GM13976 (cell line): ENCODE data around the gene KRTAP12-2.
"Not testable (repeated sequence)": the region's sequence is repeated elsewhere in the genome, so short reads cannot be mapped to it uniquely, and the experiment has no call there.

Experiments used
- DNase-seq: peaks from one replicate; pipeline ENCODE4 v3.0.0; 2012; ENCODE audit warnings: low spot score
- CTCF ChIP-seq: IDR thresholded peaks from 2 replicates; pipeline ENCODE4 v1.5.1; 2012; ENCODE audit warnings: borderline replicate concordance, mild to moderate bottlenecking; ENCODE audit not compliant: insufficient read depth; ENCODE audit errors: extremely low read depth, missing control alignments, control extremely low read depth
- in situ Hi-C: fragments of 300-500 bp; cut with MboI; formaldehyde crosslinking; loops from one replicate; pipeline ENCODE4 v1.12.0; 2022; ENCODE audit warnings: low sequenced_read_pairs, mixed read lengths, inconsistent platforms; ENCODE audit not compliant: unreplicated experiment

The KRTAP12-2 gene

GRCh38 chr21:44636209-44637017 lies 30.3 kb downstream of the KRTAP12-2 start:
- no peak for DNase-seq
- in situ Hi-C loops: no loop called here
- no peak for TF ChIP-seq CTCF

- no peak for TF ChIP-seq CTCF
- no peak for DNase-seq
- in situ Hi-C loops: no loop called here
Measured at GRCh38 chr21:44632067-44632466, 34.7 kb downstream of the KRTAP12-2 start.

- no peak for TF ChIP-seq CTCF
- in situ Hi-C loops: no loop called here
- no peak for DNase-seq
Measured at GRCh38 chr21:44630440-44630839, 36.3 kb downstream of the KRTAP12-2 start.

GRCh38 chr21:44628707-44629391 lies 37.9 kb downstream of the KRTAP12-2 start:
- no peak for TF ChIP-seq CTCF
- no peak for DNase-seq
- in situ Hi-C loops: no loop called here

GRCh38 chr21:44627831-44628233 lies 38.9 kb downstream of the KRTAP12-2 start:
- in situ Hi-C loops, DNase-seq: not testable (repeated sequence)

- in situ Hi-C loops, DNase-seq: not testable (repeated sequence)
Measured at GRCh38 chr21:44627181-44627822, 39.4 kb downstream of the KRTAP12-2 start.

- in situ Hi-C loops: no loop called here
- DNase-seq: no peak
Measured at GRCh38 chr21:44626673-44627143, 40.0 kb downstream of the KRTAP12-2 start, which contains the start of gene KRTAP10-9. Gene KRTAP10-9, plus strand, starts transcription at chr21:44627093. Its CDS starts 79 bp downstream, at chr21:44627172.

More at GRCh38 chr21:44626673-44627143, 40.0 kb downstream of the KRTAP12-2 start, which contains the start of gene KRTAP10-9:
- no peak for TF ChIP-seq CTCF
